ENCODE measurements around the gene TRAF4. TPM values are rescaled to one million over a fixed set of nuclear protein-coding genes. Genes with fewer than 3 reads are reported as not detected.
"Not testable (repeated sequence)": the region's sequence is repeated elsewhere in the genome, so short reads cannot be mapped to it uniquely, and the experiment has no call there.

TRAF4 gene
- polyA plus RNA-seq, 1 donor from 2014 or later = 139 TPM

DNA sequence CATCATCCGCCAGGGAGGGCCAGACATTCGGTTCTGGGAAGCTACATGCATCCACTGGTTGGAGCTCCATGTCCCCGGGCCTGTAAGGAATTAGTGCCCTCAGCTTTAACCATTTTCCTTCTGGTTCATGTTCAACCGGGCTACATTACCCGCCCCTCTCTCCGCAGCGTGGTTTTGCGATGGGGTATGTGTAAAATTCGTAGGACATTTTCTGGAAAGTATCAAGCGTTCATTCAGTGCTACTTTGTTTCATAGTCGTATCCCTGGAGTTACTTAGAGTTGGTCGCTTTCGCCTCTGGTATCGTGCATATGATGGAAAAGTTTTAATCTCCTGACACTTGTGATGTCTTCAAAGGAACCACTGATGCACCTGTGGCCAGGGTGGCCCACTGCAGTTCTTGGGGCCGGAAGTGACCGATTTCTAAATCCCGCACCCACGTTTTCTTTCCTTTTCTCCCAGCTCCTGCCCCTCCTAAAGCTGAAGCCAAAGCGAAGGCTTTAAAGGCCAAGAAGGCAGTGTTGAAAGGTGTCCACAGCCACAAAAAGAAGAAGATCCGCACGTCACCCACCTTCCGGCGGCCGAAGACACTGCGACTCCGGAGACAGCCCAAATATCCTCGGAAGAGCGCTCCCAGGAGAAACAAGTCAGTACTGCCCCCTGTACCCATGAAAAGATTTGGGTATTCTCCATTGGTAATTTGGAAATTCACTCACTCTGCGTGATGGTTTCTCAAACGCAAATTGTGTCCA lies 23.4 kb upstream of the TRAF4 start:
- H3K79me2 ChIP-seq (replicated peaks; ENCODE audit: insufficient read depth, low read length) = peaks cover 17% of the 10 kb centered on the region
- H4K20me1 ChIP-seq (ENCODE audit: insufficient read depth) = no peaks in the 10 kb centered on the region
- TF ChIP-seq POLR2AphosphoS5 (IDR thresholded peaks at IDR 0.05) (no peak), MXI1 (conservative IDR thresholded peaks at IDR 0.05; ENCODE audit: poor library complexity, severe bottlenecking) (peak; percentile 55), RAD21 (conservative IDR thresholded peaks at IDR 0.05) (no peak)
- TF ChIP-seq, protein P1, sequence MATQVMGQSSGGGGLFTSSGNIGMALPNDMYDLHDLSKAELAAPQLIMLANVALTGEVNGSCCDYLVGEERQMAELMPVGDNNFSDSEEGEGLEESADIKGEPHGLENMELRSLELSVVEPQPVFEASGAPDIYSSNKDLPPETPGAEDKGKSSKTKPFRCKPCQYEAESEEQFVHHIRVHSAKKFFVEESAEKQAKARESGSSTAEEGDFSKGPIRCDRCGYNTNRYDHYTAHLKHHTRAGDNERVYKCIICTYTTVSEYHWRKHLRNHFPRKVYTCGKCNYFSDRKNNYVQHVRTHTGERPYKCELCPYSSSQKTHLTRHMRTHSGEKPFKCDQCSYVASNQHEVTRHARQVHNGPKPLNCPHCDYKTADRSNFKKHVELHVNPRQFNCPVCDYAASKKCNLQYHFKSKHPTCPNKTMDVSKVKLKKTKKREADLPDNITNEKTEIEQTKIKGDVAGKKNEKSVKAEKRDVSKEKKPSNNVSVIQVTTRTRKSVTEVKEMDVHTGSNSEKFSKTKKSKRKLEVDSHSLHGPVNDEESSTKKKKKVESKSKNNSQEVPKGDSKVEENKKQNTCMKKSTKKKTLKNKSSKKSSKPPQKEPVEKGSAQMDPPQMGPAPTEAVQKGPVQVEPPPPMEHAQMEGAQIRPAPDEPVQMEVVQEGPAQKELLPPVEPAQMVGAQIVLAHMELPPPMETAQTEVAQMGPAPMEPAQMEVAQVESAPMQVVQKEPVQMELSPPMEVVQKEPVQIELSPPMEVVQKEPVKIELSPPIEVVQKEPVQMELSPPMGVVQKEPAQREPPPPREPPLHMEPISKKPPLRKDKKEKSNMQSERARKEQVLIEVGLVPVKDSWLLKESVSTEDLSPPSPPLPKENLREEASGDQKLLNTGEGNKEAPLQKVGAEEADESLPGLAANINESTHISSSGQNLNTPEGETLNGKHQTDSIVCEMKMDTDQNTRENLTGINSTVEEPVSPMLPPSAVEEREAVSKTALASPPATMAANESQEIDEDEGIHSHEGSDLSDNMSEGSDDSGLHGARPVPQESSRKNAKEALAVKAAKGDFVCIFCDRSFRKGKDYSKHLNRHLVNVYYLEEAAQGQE (IDR thresholded peaks at IDR 0.05; ENCODE audit: borderline replicate concordance) = peak; percentile 1

DNA sequence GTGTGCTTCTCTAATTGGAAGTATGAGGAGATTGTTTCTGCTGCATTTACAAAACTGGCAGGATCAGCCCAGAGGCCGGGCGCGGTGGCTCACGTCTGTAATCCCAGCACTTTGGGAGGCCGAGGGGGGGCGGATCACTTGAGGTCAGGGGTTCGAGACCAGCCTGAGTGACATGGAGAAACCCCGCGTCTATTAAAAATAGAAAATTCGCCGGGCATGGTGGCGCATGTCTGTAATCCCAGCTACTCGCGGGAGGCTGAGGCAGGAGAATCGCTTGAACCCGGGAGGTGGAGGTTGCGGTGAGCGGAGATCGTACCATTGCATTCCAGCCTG lies 22.8 kb upstream of the TRAF4 start:
- not testable (repeated sequence) for H2AFZ ChIP-seq (ENCODE audit: low read depth, low read length); H4K20me1 ChIP-seq (ENCODE audit: insufficient read depth); H3F3A ChIP-seq (ENCODE audit: insufficient read depth, low read length, poor library complexity, severe bottlenecking); H3K27ac ChIP-seq (ENCODE audit: low read length); H3K36me3 ChIP-seq (ENCODE audit: insufficient read depth, low read length); H3K9me3 ChIP-seq (ENCODE audit: low read length); H3K9me2 ChIP-seq (ENCODE audit: insufficient read depth, low read length)
- Histone ChIP-seq H3K79me2 (replicated peaks; ENCODE audit: insufficient read depth, low read length) (peaks cover 17% of the 10 kb centered on the region), H3K4me2 (ENCODE audit: low read length) (peak overlapping the region; percentile 93), H3K4me3 (ENCODE audit: low read length) (peak overlapping the region; percentile 92), H3K9ac (ENCODE audit: low read length) (peak overlapping the region; percentile 88), H3K27me3 (ENCODE audit: insufficient read depth, low read depth, low read length) (peaks cover 27% of the 10 kb centered on the region)

More for the DNA sequence above, 23.4 kb upstream of the TRAF4 start:
- peaks cover 28% of the 10 kb centered on the region for H3K27me3 ChIP-seq (ENCODE audit: insufficient read depth, low read depth, low read length)
- peak overlapping the region; percentile 93 for H3K4me2 ChIP-seq (ENCODE audit: low read length)
- peak overlapping the region; percentile 84 for H3K27ac ChIP-seq (ENCODE audit: low read length)
- peak overlapping the region; percentile 92 for H3K4me3 ChIP-seq (ENCODE audit: low read length)
- no peaks in the 10 kb centered on the region for H3K9me2 ChIP-seq (ENCODE audit: insufficient read depth, low read length)
- H3K9me3 ChIP-seq (ENCODE audit: low read length) = no peaks in the 10 kb centered on the region
- no peaks in the 10 kb centered on the region for H3F3A ChIP-seq (ENCODE audit: insufficient read depth, low read length, poor library complexity, severe bottlenecking)
- H3K9ac ChIP-seq (ENCODE audit: low read length) = peak overlapping the region; percentile 88
- peak overlapping the region; percentile 36 for H2AFZ ChIP-seq (ENCODE audit: low read depth, low read length)
- H3K36me3 ChIP-seq (ENCODE audit: insufficient read depth, low read length) = no peaks in the 10 kb centered on the region

DNA sequence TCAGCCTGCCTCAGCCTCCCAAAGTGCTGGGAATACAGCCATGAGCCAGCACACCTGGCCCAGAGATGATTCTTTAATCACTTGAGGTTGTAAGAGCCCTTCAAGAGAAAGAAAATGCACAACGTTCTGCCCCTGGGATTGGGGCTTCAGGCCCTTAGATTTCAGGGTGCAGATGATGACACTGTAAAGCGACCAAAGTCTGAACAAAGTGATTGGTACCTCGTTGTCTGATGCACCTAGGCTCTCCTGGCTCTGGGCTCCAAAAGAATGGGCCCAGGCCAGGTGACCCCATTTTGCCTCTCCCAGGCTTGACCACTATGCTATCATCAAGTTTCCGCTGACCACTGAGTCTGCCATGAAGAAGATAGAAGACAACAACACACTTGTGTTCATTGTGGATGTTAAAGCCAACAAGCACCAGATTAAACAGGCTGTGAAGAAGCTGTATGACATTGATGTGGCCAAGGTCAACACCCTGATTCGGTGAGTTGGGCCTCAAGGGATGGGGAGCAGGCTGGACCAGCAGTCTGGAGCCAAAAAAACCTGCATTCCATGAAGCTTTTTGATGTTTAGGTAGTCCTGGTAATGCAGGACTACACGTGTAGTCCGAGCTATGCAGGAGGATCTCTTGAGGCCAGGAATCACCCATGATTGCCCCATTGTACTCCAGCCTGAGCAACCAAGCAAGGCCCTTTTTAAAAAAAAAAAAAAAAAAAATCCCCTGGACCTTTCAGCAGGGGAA lies 21.2 kb upstream of the TRAF4 start:
- peaks cover 15% of the 10 kb centered on the region for H3K27me3 ChIP-seq (ENCODE audit: insufficient read depth, low read depth, low read length)
- H3K4me3 ChIP-seq (ENCODE audit: low read length) = no peak overlapping the region
- no peaks in the 10 kb centered on the region for H3K9me2 ChIP-seq (ENCODE audit: insufficient read depth, low read length)
- H3K36me3 ChIP-seq (ENCODE audit: insufficient read depth, low read length) = no peaks in the 10 kb centered on the region
- no peak overlapping the region for H2AFZ ChIP-seq (ENCODE audit: low read depth, low read length)
- H3K79me2 ChIP-seq (replicated peaks; ENCODE audit: insufficient read depth, low read length) = peaks cover 17% of the 10 kb centered on the region
- no peaks in the 10 kb centered on the region for H3K9me3 ChIP-seq (ENCODE audit: low read length)
- TF ChIP-seq RAD21 (conservative IDR thresholded peaks at IDR 0.05) (no peak), EZH2 (IDR thresholded peaks at IDR 0.05; ENCODE audit: borderline replicate concordance, insufficient read depth, low read length, poor library complexity, severe bottlenecking) (no peak), POLR2AphosphoS5 (IDR thresholded peaks at IDR 0.05) (no peak), SMC3 (conservative IDR thresholded peaks at IDR 0.05; ENCODE audit: poor library complexity) (no peak), MXI1 (conservative IDR thresholded peaks at IDR 0.05; ENCODE audit: poor library complexity, severe bottlenecking) (no peak), TAF1 (IDR thresholded peaks at IDR 0.05; ENCODE audit: low read depth) (no peak), EP300 (conservative IDR thresholded peaks at IDR 0.05; ENCODE audit: poor library complexity, severe bottlenecking) (no peak)
- TF ChIP-seq, protein P2, sequence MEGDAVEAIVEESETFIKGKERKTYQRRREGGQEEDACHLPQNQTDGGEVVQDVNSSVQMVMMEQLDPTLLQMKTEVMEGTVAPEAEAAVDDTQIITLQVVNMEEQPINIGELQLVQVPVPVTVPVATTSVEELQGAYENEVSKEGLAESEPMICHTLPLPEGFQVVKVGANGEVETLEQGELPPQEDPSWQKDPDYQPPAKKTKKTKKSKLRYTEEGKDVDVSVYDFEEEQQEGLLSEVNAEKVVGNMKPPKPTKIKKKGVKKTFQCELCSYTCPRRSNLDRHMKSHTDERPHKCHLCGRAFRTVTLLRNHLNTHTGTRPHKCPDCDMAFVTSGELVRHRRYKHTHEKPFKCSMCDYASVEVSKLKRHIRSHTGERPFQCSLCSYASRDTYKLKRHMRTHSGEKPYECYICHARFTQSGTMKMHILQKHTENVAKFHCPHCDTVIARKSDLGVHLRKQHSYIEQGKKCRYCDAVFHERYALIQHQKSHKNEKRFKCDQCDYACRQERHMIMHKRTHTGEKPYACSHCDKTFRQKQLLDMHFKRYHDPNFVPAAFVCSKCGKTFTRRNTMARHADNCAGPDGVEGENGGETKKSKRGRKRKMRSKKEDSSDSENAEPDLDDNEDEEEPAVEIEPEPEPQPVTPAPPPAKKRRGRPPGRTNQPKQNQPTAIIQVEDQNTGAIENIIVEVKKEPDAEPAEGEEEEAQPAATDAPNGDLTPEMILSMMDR (IDR thresholded peaks at IDR 0.05; ENCODE audit: poor library complexity, severe bottlenecking) = no peak
- TF ChIP-seq, protein P1 (IDR thresholded peaks at IDR 0.05; ENCODE audit: borderline replicate concordance) = no peak
- no peak overlapping the region for H3K4me2 ChIP-seq (ENCODE audit: low read length)
- H3K27ac ChIP-seq (ENCODE audit: low read length) = no peak overlapping the region
- H3F3A ChIP-seq (ENCODE audit: insufficient read depth, low read length, poor library complexity, severe bottlenecking) = no peaks in the 10 kb centered on the region
- no peaks in the 10 kb centered on the region for H4K20me1 ChIP-seq (ENCODE audit: insufficient read depth)
- no peak overlapping the region for H3K9ac ChIP-seq (ENCODE audit: low read length)

All from neural cell (in vitro differentiated cells).